Sigmoid colon (tissue), 7 donors: ENCODE measurements around the gene KRTAP4-6. TPM values are rescaled to one million over a fixed set of nuclear protein-coding genes. Genes with fewer than 3 reads are reported as not detected.
"Not testable (repeated sequence)": the region's sequence is repeated elsewhere in the genome, so short reads cannot be mapped to it uniquely, and the experiment has no call there.

Experiments used
- DNase-seq: peaks from one replicate; pipeline ENCODE4 v3.0.0-alpha.2; 2019
- H3K27ac ChIP-seq, 4 donors: fragments of 200-600 bp; sonication (generic); one replicate each; pipeline ENCODE4 v1.5.1; 2016 to 2019; ENCODE audit warnings: mild to moderate bottlenecking in 1 of 4
- H3K27me3 ChIP-seq, 3 donors: fragments of 200-600 bp; sonication (generic); one replicate each; pipeline ENCODE4 v1.5.1; 2019; ENCODE audit warnings: mild to moderate bottlenecking in 1 of 3
- H3K36me3 ChIP-seq, 4 donors: fragments of 200-600 bp; sonication (generic); one replicate each; pipeline ENCODE4 v1.5.1; 2016 to 2019
- H3K4me1 ChIP-seq, 4 donors: fragments of 200-600 bp; sonication (generic); one replicate each; pipeline ENCODE4 v1.5.1; 2017 to 2019
- H3K4me3 ChIP-seq, 4 donors: fragments of 200-600 bp; sonication (generic); one replicate each; pipeline ENCODE4 v1.5.1; 2017 to 2019; ENCODE audit warnings: mild to moderate bottlenecking in 2 of 4, moderate library complexity in 1 of 4
- H3K9me3 ChIP-seq, 4 donors: fragments of 200-600 bp in 3 of 4; sonication (generic) in 3 of 4; one replicate each; pipeline versions ENCODE4 v1.5.1 to v1.6.1; 2013 to 2019
- EP300 ChIP-seq, 4 donors: sonication (generic); formaldehyde crosslinking; IDR thresholded peaks; one replicate each; pipeline ENCODE4 v1.6.1; 2017; ENCODE audit warnings: antibody characterized with exemption in 4 of 4
- POLR2A ChIP-seq, 2 donors: fragments of 450-650 bp; IDR thresholded peaks; one replicate each; pipeline ENCODE4 v1.6.1; 2016; ENCODE audit warnings: antibody characterized with exemption in 2 of 2, mild to moderate bottlenecking in 2 of 2, moderate library complexity in 2 of 2
- POLR2AphosphoS5 ChIP-seq, 4 donors: sonication (generic); formaldehyde crosslinking; IDR thresholded peaks; one replicate each; pipeline ENCODE4 v1.6.1; 2017; ENCODE audit warnings: antibody characterized with exemption in 4 of 4
- WGBS, 2 donors: extraction: QIAGEN DNeasy Blood & Tissue Kit; methylation state at CpG; one replicate each; pipeline ENCODE4 v1.1.7; 2013; 5-methylcytosine and 5-hydroxymethylcytosine counted together
- intact Hi-C: fragments of 100-400 bp; cut with DNase I; formaldehyde crosslinking; loops from one replicate; pipeline ENCODE4 v1.15.1; 2023
- polyA plus RNA-seq, 3 donors: library from polyadenylated mRNA; stranded (reverse); fragments of 200-250 nt; gene quantifications; one replicate each; pipeline ENCODE4 v1.2.3, GENCODE V29; 2013
- total RNA-seq, 4 donors: library from RNA; depleted of rRNA; stranded (reverse); fragments of >200 nt; gene quantifications; one replicate each; pipeline ENCODE4 v1.1.0, GENCODE V29; 2016
- TF ChIP-seq, protein P1 (sequence below), 4 experiments: fragments of 450-650 bp in 3 of 4; fragments of 200-600 bp in 1 of 4; IDR thresholded peaks; one replicate each; pipeline ENCODE4 v1.5.1; 2016 to 2019; ENCODE audit warnings: antibody characterized with exemption in 4 of 4, mild to moderate bottlenecking in 3 of 4, moderate library complexity in 2 of 4
- donor health status: healthy with polysubstance abuse.
- donor health status: Bipolar disorder and iron deficiency.
- donor health status: healthy.

The KRTAP4-6 gene
- total and polyA plus RNA-seq, 7 donors = not detected

DNA sequence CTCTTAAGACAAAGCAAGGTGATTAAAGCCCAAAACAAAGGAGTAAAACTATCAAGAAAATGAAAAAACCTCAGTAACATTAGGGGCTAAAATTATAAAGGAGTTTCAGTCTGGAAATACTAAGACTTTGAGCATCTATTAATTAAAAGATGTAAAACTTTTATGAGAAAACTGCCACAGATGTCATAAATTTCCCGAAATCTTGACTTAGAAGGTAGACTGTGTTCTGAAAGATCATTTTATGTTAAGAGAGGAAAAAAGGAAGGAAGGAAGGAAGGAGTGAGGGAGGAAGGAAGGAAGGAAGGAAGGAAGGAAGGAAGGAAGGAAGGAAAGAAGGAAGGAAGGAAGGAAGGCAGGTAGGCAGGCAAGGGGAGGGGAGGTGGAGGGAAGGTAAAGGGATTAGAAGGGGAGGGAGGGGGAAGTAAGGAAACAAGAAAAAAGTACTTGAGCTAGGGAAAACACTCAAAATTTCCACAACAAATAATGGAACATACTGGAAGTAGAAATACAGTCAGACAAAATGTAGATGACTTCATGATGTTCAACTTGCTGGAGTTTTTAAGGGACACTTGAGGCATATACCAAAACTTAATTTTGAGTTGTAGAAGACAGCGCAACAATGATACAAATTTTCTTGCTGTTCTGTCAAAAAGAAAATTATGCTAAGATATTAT is 7.3 kb upstream of the KRTAP4-6 start:
- WGBS, 2 donors = 90 to 95% methylated on average over 2 of the region's 2 CpGs
- DNase-seq = no peak

DNA sequence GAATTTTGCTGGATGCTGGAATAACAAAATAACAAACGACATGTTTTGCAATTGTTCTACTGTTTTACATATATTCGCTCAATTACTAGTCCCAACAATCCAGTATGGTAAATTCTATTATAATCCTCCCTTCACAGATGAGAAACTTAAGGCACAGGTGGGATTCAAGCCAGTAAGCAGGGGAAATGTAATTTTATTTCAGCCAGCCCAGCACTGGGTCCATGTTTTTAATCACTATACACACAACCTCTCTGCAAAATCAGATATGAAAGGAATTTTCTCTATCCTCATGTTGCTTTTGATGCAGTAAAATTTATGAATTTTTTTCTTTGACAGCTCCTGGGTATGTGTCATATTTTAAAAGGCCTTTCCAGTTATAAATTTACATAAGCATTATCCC is 4.9 kb upstream of the KRTAP4-6 start:
- no peaks in the 10 kb centered on the region for H3K36me3 ChIP-seq
- no peaks in the 10 kb centered on the region for H3K4me1 ChIP-seq
- no peak for DNase-seq
- H3K4me3 ChIP-seq = no peak overlapping the region
- TF ChIP-seq, protein P1, sequence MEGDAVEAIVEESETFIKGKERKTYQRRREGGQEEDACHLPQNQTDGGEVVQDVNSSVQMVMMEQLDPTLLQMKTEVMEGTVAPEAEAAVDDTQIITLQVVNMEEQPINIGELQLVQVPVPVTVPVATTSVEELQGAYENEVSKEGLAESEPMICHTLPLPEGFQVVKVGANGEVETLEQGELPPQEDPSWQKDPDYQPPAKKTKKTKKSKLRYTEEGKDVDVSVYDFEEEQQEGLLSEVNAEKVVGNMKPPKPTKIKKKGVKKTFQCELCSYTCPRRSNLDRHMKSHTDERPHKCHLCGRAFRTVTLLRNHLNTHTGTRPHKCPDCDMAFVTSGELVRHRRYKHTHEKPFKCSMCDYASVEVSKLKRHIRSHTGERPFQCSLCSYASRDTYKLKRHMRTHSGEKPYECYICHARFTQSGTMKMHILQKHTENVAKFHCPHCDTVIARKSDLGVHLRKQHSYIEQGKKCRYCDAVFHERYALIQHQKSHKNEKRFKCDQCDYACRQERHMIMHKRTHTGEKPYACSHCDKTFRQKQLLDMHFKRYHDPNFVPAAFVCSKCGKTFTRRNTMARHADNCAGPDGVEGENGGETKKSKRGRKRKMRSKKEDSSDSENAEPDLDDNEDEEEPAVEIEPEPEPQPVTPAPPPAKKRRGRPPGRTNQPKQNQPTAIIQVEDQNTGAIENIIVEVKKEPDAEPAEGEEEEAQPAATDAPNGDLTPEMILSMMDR (IDR thresholded peaks at IDR 0.05) = no peak
- no peak for TF ChIP-seq POLR2AphosphoS5 (IDR thresholded peaks at IDR 0.05)
- TF ChIP-seq EP300 (IDR thresholded peaks at IDR 0.05) = no peak
- TF ChIP-seq POLR2A (IDR thresholded peaks at IDR 0.05) = no peak
- intact Hi-C loops = no loop called here
- H3K27ac ChIP-seq = no peak overlapping the region
- 92 to 93% methylated on average over 2 of the region's 2 CpGs for WGBS, 2 donors
- no peaks in the 10 kb centered on the region for H3K27me3 ChIP-seq
- peaks cover 0 to 11% (median 3%) of the 10 kb centered on the region in 4 donors for H3K9me3 ChIP-seq

More for the DNA sequence above, 7.3 kb upstream of the KRTAP4-6 start:
- no peak overlapping the region for H3K27ac ChIP-seq
- peaks cover 0 to 8% (median 3%) of the 10 kb centered on the region in 4 donors for H3K9me3 ChIP-seq
- no peaks in the 10 kb centered on the region for H3K27me3 ChIP-seq
- intact Hi-C loops = no loop called here
- no peak overlapping the region for H3K4me3 ChIP-seq
- H3K4me1 ChIP-seq = no peaks in the 10 kb centered on the region
- TF ChIP-seq EP300 (IDR thresholded peaks at IDR 0.05) (no peak), POLR2AphosphoS5 (IDR thresholded peaks at IDR 0.05) (no peak), POLR2A (IDR thresholded peaks at IDR 0.05) (no peak)
- TF ChIP-seq, protein P1 (IDR thresholded peaks at IDR 0.05) = no peak
- no peaks in the 10 kb centered on the region for H3K36me3 ChIP-seq

DNA sequence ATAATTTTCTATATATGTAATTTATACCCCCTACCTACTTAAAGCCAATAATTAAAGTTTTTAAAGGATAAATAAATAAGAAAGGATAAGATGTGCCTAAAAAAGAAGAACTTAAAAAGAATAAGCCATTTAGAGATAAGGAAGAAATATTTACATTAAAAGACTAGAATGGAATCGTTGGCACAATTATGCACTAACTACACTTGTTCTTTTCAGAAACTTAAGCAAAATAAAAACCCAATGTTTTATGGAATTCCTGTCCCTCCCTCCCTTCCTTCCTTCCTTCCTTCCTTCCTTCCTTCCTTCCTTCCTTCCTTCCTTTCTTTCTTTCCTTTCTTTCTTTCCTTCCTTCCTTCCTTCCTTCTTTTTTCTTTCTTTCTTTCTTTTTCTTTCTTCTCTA is 4.5 kb upstream of the KRTAP4-6 start:
- Histone ChIP-seq H3K36me3 (no peaks in the 10 kb centered on the region), H3K4me3 (no peak overlapping the region), H3K27me3 (no peaks in the 10 kb centered on the region), H3K9me3 (peaks cover 0 to 15% (median 4%) of the 10 kb centered on the region in 4 donors), H3K27ac (no peak overlapping the region), H3K4me1 (no peaks in the 10 kb centered on the region)
- intact Hi-C loops = no loop called here
- TF ChIP-seq, protein P1 (IDR thresholded peaks at IDR 0.05) = no peak
- TF ChIP-seq POLR2A (IDR thresholded peaks at IDR 0.05) (no peak), POLR2AphosphoS5 (IDR thresholded peaks at IDR 0.05) (no peak), EP300 (IDR thresholded peaks at IDR 0.05) (no peak)
- 90 to 94% methylated on average over 1 of the region's 1 CpG for WGBS, 2 donors
- DNase-seq = no peak

DNA sequence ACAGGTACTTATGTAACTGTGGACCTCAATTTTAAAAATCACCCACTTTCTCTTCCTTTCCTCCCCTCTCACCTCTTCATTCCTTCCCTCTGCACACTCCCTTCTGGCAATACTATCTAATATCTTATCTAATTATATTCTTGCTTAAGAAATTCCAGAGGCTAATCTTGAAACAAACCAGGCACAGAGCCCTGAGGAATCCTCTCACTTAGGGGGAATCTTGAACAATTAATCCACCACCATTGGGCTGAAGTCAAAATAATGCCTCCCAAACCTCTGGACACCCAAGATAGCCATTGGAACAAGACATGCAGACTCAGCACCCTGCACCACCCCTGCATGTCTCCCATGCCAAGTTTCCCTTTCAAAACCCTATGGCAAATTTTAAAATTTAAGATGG is 1.0 kb upstream of the KRTAP4-6 start:
- TF ChIP-seq POLR2AphosphoS5 (IDR thresholded peaks at IDR 0.05) (no peak), POLR2A (IDR thresholded peaks at IDR 0.05) (no peak), EP300 (IDR thresholded peaks at IDR 0.05) (no peak)
- TF ChIP-seq, protein P1 (IDR thresholded peaks at IDR 0.05) = no peak
- no peaks in the 10 kb centered on the region for H3K36me3 ChIP-seq
- intact Hi-C loops = no loop called here
- H3K9me3 ChIP-seq = peaks cover 0 to 16% (median 4%) of the 10 kb centered on the region in 4 donors
- no peaks in the 10 kb centered on the region for H3K27me3 ChIP-seq
- H3K4me1 ChIP-seq = no peaks in the 10 kb centered on the region
- no peak overlapping the region for H3K4me3 ChIP-seq
- no peak for DNase-seq
- H3K27ac ChIP-seq = no peak overlapping the region

DNA sequence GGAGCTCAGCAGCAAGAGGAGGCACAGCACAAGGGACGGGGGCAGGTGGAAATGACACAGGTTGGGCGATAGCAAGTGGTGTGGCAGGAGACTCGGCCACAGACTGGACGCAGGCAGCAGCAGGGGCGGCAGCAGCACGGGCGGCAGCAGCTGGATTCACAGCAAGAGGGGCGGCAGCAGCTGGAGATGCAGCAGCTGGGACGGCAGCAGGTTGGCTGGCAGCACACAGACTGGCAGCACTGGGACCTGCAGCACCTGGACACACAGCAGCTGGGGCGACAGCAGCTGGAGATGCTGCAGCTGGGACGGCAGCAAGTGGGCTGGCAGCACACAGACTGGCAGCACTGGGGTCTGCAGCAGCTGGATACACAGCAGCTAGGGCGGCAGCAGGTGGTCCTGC is 479 bp downstream of the KRTAP4-6 start:
- WGBS, 2 donors = 89 to 91% methylated on average over 12 of the region's 12 CpGs
- peaks cover 0 to 16% (median 4%) of the 10 kb centered on the region in 4 donors for H3K9me3 ChIP-seq
- H3K27me3 ChIP-seq, H3K4me3 ChIP-seq, H3K4me1 ChIP-seq, H3K36me3 ChIP-seq, DNase-seq, H3K27ac ChIP-seq, intact Hi-C loops: not testable (repeated sequence)
